Pancreas (tissue), 10 donors: ENCODE results near the gene EXOC3. TPM values are rescaled to one million over a fixed set of nuclear protein-coding genes. Genes with fewer than 3 reads are reported as not detected.

Experiments
- ATAC-seq, 4 donors: fragments of 200-7000 bp; cut with Tn5 transposase; one replicate each; pipeline versions ENCODE4 v1.8.0 to v1.9.1; 2020; ENCODE audit warnings: mild to moderate bottlenecking in 4 of 4, moderate library complexity in 4 of 4
- DNase-seq, 6 donors: peaks; one replicate each; pipeline ENCODE4 v3.0.0-alpha.2; 2020
- FAIRE-seq: peaks from 2 replicates; lab custom pipeline; 2012; peaks lifted over from hg19 to GRCh38; lab: Jason Lieb, UNC
- H3K27ac ChIP-seq, 4 donors: fragments of 200-600 bp; sonication (generic); 1 replicate in 3 of 4; 2 replicates in 1 of 4; pipeline versions ENCODE4 v1.5.0 to v1.8.0; 2020
- H3K27me3 ChIP-seq, 4 donors: fragments of 200-600 bp; one replicate each; pipeline ENCODE4 v1.8.0; 2021
- H3K36me3 ChIP-seq, 3 donors: fragments of 200-600 bp; sonication (generic) in 1 of 3; one replicate each; pipeline versions ENCODE4 v1.5.0 to v1.8.0; 2020 to 2021
- H3K4me1 ChIP-seq, 3 donors: fragments of 200-600 bp; one replicate each; pipeline ENCODE4 v1.8.0; 2021
- H3K4me3 ChIP-seq, 4 donors: fragments of 200-600 bp; sonication (generic) in 2 of 4; one replicate each; pipeline versions ENCODE4 v1.5.0 to v1.8.0; 2020 to 2021
- H3K9me3 ChIP-seq, 4 donors: fragments of 200-600 bp; one replicate each; pipeline ENCODE4 v1.8.0; 2021
- CTCF ChIP-seq, 4 donors: fragments of 200-600 bp; sonication (generic) in 3 of 4; IDR thresholded peaks; one replicate each; pipeline versions ENCODE4 v1.5.0 to v1.8.0; 2021; ENCODE audit warnings: antibody characterized with exemption in 4 of 4
- WGBS, 2 donors: extraction: QIAGEN DNeasy Blood & Tissue Kit; methylation state at CpG; one replicate each; pipeline ENCODE4 v1.1.7; 2013; 5-methylcytosine and 5-hydroxymethylcytosine counted together
- intact Hi-C, 3 donors: fragments of 100-400 bp; cut with DNase I; formaldehyde crosslinking; loops; one replicate each; pipeline versions ENCODE4 v1.11.1 to v1.14.2; 2022
- polyA plus RNA-seq, 2 donors: library from polyadenylated mRNA; stranded (reverse); fragments of 200-250 nt; gene quantifications; one replicate each; pipeline ENCODE4 v1.2.3, GENCODE V29; 2013
- total RNA-seq, 6 donors: library from RNA; stranded (reverse); fragmentation: NEBNext Ultra II Directional in 4 of 6; extraction: Animal tissue kit (Norgen Biotek cat#: 25700) in 4 of 6; gene quantifications; one replicate each; pipeline versions ENCODE4 v1.2.1 to v1.2.4, GENCODE V29; 2021 to 2023
- donor health status: healthy with polysubstance abuse.
- donor health status: DM: no; HTN: no; CAD: no; lungs with moderate emphysema.
- donor health status: DM: no; HTN: no; CAD: no.
- donor health status: control.
- donor health status: control.
- donor health status: Bipolar disorder and iron deficiency.
- donor health status: DM: yes; HTN: yes; CAD: no.
- donor health status: DM: no; HTN: no; CAD: no.
- donor health status: DM: no; HTN: no; CAD: no.
- donor health status: DM: yes; HTN: yes; CAD: no.

Gene EXOC3
- total and polyA plus RNA-seq, 8 donors, result 24.5 to 71.8 (median 38.8) TPM

GRCh38 chr5:469752-470483 is 26.9 kb downstream of the EXOC3 start:
- Histone ChIP-seq H3K27me3 (no peaks in the 10 kb centered on the region), H3K27ac (no peak overlapping the region), H3K4me3 (no peak overlapping the region), H3K4me1 (peaks cover 0 to 9% (median 3%) of the 10 kb centered on the region in 3 donors), H3K36me3 (peaks cover 0 to 2% (median 0%) of the 10 kb centered on the region in 3 donors), H3K9me3 (no peaks in the 10 kb centered on the region)
- no peak for FAIRE-seq
- TF ChIP-seq CTCF (IDR thresholded peaks at IDR 0.05), result no peak
- ATAC-seq, result no peak
- intact Hi-C loops, result no loop called here
- peak in 3 of 6 donors; percentile 5 to 55 (median 46) for DNase-seq
- WGBS, 2 donors, result 91 to 96% methylated on average over 19 of the region's 19 CpGs

- H3K4me1 ChIP-seq, result peaks cover 0 to 13% (median 6%) of the 10 kb centered on the region in 3 donors
- H3K4me3 ChIP-seq, result peak overlapping the region in 1 of 4 donors; percentile 95
- intact Hi-C loops, result no loop called here
- H3K27me3 ChIP-seq, result no peaks in the 10 kb centered on the region
- DNase-seq (peak in 3 of 6 donors; percentile 28 to 58 (median 52)), ATAC-seq (no peak), FAIRE-seq (no peak)
- no peaks in the 10 kb centered on the region for H3K9me3 ChIP-seq
- no peaks in the 10 kb centered on the region for H3K36me3 ChIP-seq
- TF ChIP-seq CTCF (IDR thresholded peaks at IDR 0.05), result no peak
- H3K27ac ChIP-seq, result no peak overlapping the region
- WGBS, 2 donors, result 84 to 88% methylated on average over 31 of the region's 31 CpGs
Observed at GRCh38 chr5:470961-471749, 28.2 kb downstream of the EXOC3 start.

GRCh38 chr5:471750-472058 is 28.7 kb downstream of the EXOC3 start:
- DNase-seq (peak in 1 of 6 donors; percentile 5), ATAC-seq (no peak), FAIRE-seq (no peak)
- peak overlapping the region in 3 of 4 donors; percentile 79 to 95 (median 92) for H3K4me3 ChIP-seq
- H3K27me3 ChIP-seq, result no peaks in the 10 kb centered on the region
- no peaks in the 10 kb centered on the region for H3K9me3 ChIP-seq
- no peak for TF ChIP-seq CTCF (IDR thresholded peaks at IDR 0.05)
- 79% methylated on average over 6 of the region's 6 CpGs for whole genome bisulfite sequencing, 2 donors
- H3K27ac ChIP-seq, result no peak overlapping the region
- H3K4me1 ChIP-seq, result peaks cover 0 to 13% (median 6%) of the 10 kb centered on the region in 3 donors
- intact Hi-C loops, result no loop called here
- H3K36me3 ChIP-seq, result no peaks in the 10 kb centered on the region

GRCh38 chr5:472076-472655 is 29.2 kb downstream of the EXOC3 start:
- Histone ChIP-seq H3K36me3 (no peaks in the 10 kb centered on the region), H3K4me1 (peaks cover 0 to 13% (median 6%) of the 10 kb centered on the region in 3 donors), H3K27ac (peak overlapping the region; percentile 62 to 82 (median 78)), H3K4me3 (peak overlapping the region; percentile 65 to 95 (median 86)), H3K27me3 (no peaks in the 10 kb centered on the region), H3K9me3 (no peaks in the 10 kb centered on the region)
- intact Hi-C loops, result no loop called here
- 10 to 12% methylated on average over 23 to 30 of the region's 30 CpGs for WGBS, 2 donors
- FAIRE-seq, result no peak
- ATAC-seq, result peak; percentile 25 to 51 (median 45)
- DNase-seq, result peak; percentile 34 to 87 (median 63)
- no peak for TF ChIP-seq CTCF (IDR thresholded peaks at IDR 0.05)
